Vagina (tissue), 2 donors: ENCODE data around the gene ALG3.

Source experiments
- POLR2A ChIP-seq, 2 donors: fragments of 450-650 bp; IDR thresholded peaks; one replicate each; pipeline ENCODE4 v1.6.1; 2017; ENCODE audit warnings: antibody characterized with exemption in 2 of 2, mild to moderate bottlenecking in 2 of 2, moderate library complexity in 2 of 2
- POLR2AphosphoS5 ChIP-seq, 2 donors: sonication (generic); formaldehyde crosslinking; IDR thresholded peaks; one replicate each; pipeline ENCODE4 v1.9.0; 2017; ENCODE audit warnings: antibody characterized with exemption in 2 of 2, mild to moderate bottlenecking in 2 of 2, low read depth in 1 of 2; ENCODE audit not compliant: insufficient read depth in 1 of 2
- TF ChIP-seq, protein P1 (sequence below), 3 experiments: fragments of 450-650 bp in 2 of 3; fragments of 200-600 bp in 1 of 3; sonication (generic) in 1 of 3; IDR thresholded peaks; one replicate each; pipeline ENCODE4 v1.5.1; 2017 to 2019; ENCODE audit warnings: antibody characterized with exemption in 3 of 3, mild to moderate bottlenecking in 2 of 3, moderate library complexity in 2 of 3

DNA sequence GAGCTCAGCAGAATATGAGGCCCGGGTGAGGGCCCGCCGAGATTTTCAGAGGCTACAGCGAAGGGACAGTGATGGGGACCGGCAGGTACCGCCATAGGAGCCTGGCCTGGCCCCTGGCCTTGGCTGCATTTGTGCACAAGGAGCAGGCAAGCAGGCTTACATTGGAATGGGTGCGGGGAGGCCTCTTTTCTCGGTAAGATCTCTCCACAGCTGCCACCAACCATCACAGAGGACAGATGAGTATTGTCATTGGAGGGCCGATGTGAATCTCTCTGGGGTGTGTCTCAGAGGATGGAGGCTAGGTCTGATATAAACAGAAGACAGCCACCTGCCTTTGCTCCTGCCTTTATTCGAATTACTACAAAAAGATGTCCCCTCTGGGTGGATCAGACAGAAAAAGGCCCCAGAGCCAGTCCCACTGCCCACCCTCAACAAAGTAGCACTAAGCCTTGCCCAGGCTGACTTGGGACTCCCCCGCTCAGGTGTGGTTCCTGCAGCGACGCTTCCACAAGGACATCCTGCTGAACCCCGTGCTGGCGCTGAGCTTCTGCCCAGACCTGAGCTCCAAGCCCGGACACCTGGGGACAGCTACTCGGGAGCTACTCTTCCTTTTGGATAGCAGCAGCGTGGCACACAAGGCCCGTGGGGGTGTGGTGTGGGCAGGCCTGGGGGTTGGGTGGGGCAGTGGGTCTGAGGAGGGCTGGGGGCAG is 13.9 kb downstream of the ALG3 start:
- TF ChIP-seq, protein P1, sequence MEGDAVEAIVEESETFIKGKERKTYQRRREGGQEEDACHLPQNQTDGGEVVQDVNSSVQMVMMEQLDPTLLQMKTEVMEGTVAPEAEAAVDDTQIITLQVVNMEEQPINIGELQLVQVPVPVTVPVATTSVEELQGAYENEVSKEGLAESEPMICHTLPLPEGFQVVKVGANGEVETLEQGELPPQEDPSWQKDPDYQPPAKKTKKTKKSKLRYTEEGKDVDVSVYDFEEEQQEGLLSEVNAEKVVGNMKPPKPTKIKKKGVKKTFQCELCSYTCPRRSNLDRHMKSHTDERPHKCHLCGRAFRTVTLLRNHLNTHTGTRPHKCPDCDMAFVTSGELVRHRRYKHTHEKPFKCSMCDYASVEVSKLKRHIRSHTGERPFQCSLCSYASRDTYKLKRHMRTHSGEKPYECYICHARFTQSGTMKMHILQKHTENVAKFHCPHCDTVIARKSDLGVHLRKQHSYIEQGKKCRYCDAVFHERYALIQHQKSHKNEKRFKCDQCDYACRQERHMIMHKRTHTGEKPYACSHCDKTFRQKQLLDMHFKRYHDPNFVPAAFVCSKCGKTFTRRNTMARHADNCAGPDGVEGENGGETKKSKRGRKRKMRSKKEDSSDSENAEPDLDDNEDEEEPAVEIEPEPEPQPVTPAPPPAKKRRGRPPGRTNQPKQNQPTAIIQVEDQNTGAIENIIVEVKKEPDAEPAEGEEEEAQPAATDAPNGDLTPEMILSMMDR (IDR thresholded peaks at IDR 0.05) = no peak
- TF ChIP-seq POLR2A (IDR thresholded peaks at IDR 0.05) (no peak), POLR2AphosphoS5 (IDR thresholded peaks at IDR 0.05; ENCODE audit: insufficient read depth in 1 of 2, low read depth in 1 of 2) (no peak)
